GM19193 (cell line): ENCODE results near the gene NCR2.

ENCODE experiments used
- POLR2A ChIP-seq: IDR thresholded peaks from 4 replicates; pipeline ENCODE4 v1.6.1; 2011; ENCODE audit not compliant: insufficient read depth, insufficient read length; ENCODE audit errors: extremely low read depth

The NCR2 gene

GRCh38 chr6:41325446-41326066 is 9.9 kb upstream of the NCR2 start:
- no peak for TF ChIP-seq POLR2A

GRCh38 chr6:41326092-41326491 is 9.3 kb upstream of the NCR2 start:
- no peak for TF ChIP-seq POLR2A

GRCh38 chr6:41327177-41327576 is 8.2 kb upstream of the NCR2 start:
- TF ChIP-seq POLR2A: no peak

DNA sequence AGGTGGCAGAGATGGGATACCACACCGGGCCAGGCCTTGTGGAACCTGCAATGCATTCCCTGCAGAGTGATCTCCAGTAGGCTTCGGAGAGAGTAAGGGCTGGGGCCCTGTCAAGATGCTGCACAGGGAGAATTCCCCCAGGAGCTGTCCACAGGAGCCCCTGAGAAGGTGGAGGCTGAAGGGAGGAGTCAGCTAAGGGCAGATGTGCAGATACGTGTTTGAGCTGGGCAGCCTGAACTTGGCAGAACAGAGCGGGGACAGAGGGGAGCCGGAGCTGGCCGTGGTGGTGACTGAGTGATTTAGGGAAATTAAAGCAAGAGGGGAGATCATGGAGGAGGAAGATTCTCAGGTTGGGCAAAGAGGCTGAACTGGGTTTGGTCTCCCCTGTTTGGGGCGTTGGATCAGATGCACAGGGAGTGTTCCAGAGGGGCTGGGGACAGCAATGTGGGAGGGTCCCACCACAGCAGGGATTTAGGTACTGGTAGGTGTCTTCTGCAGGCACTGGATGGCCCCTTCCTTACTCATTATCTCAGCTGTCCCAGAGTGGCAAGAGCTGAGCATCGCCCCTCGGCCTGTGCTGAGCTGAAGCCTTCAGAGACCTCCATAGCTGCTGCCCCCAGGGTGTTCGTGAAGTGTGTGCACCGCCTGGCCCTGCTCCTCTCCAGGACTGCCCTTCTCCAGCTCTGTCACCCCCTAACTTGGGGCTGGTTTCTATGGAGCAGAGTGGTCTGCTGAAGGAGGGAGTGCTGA is 3.8 kb upstream of the NCR2 start:
- no peak for TF ChIP-seq POLR2A

GRCh38 chr6:41332241-41332640 is 3.2 kb upstream of the NCR2 start:
- TF ChIP-seq POLR2A: no peak

GRCh38 chr6:41332842-41333736 is 2.3 kb upstream of the NCR2 start:
- TF ChIP-seq POLR2A: no peak

DNA sequence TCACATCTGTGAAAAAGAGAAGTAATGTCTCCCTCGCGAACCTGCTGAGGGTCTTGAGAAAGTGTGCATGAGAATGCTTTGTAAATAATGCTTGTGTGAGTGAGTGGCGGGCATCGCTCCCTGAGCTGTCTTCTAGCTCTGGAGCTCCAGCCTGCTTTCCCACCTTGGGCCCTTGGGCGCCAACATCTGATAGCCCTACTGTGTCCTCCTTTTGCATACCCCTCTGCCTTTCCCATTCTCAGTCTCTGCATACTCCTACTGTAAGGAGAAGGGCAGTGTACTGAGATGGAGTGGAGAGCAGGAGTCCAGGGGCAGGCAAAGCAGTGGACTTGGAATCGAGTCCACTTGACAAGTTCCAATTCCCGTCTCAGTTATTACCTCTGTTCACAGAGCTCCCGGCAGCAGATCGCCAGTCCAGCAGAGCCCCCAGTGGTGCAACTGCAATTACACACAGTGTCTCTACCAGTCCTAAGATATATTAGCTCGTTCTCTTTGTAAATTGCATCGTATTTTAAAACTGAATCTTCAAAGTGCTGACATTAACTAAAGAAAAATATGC is 847 bp upstream of the NCR2 start:
- TF ChIP-seq POLR2A: no peak

GRCh38 chr6:41335943-41336342 is 535 bp downstream of the NCR2 start:
- no peak for TF ChIP-seq POLR2A

- TF ChIP-seq POLR2A: no peak
Measured at GRCh38 chr6:41336824-41337223, 1.4 kb downstream of the NCR2 start.

DNA sequence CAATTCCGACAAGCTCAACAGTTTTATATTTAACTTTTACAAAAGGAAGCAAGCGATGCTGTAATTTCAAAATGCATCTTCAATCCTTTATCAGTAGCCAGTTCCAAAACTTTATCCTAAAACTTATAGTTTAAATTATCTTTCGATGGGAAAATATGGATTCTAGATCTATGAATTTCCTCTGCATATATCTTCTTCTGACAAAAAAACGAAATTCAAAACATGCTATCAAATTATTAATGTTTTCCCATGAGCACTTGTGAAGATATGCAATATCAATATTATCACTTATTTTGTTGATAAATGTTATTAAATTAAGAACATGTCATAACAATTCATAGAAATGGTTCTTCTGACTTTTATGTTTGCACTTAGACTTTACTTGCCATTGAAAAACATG is 2.3 kb downstream of the NCR2 start:
- no peak for TF ChIP-seq POLR2A

GRCh38 chr6:41338659-41339058 is 3.3 kb downstream of the NCR2 start:
- TF ChIP-seq POLR2A: no peak

GRCh38 chr6:41341580-41341979 is 6.2 kb downstream of the NCR2 start:
- no peak for TF ChIP-seq POLR2A

GRCh38 chr6:41342241-41342640 is 6.8 kb downstream of the NCR2 start:
- no peak for TF ChIP-seq POLR2A

DNA sequence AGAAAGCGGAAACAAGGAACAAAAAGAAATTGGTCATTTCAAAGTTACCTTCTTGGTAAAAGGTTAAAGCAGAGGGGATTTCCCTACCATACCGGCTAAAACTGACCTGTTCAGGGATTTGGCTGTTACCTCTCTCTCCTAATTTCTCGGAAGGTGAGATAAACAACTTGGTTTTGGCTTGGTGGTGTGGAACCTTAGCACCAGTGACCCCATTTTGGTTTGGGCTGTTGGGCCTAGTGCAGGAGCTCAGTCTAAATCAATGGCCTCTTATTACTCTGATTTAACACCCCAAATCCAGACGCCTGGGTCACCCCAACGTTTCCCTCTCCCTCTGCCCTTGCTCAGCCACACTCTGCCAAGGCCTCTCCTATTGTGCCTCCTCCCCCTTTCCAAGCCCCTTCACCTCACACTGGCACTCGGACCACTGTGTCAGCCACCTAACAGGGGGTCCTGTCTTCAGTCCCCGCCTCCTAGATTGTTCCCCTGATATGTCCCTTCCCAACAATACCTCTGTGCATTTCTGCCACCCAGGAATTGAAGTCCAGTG is 8.3 kb downstream of the NCR2 start:
- no peak for TF ChIP-seq POLR2A

GRCh38 chr6:41344876-41345275 is 9.5 kb downstream of the NCR2 start:
- no peak for TF ChIP-seq POLR2A
